ENCODE results near the gene CLEC16A.

The CLEC16A gene

DNA sequence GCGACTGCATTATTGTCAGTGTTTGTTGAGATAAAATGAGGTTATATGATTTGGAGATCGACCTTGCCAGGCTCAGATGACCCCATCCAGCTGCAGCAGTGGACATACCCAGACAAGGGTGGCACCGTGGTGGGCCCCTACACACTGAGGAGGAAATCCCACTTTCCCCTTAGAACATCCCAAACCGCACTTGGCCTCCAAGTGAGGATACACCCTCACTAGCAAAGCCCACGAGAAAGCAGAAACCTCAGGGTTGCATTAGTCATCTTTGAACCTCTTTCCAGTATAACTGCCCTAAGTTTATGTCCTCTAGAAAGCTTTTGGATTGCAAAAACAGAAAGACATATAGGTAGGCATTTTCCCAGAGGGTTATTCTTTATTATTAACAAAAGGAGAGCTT is 101.5 kb downstream of the CLEC16A start:
- DNase-seq = no peak

- no peak for DNase-seq
Measured at GRCh38 chr16:11046382-11046931, 102.1 kb downstream of the CLEC16A start.

GRCh38 chr16:11047057-11047456 is 102.7 kb downstream of the CLEC16A start:
- DNase-seq = no peak

DNA sequence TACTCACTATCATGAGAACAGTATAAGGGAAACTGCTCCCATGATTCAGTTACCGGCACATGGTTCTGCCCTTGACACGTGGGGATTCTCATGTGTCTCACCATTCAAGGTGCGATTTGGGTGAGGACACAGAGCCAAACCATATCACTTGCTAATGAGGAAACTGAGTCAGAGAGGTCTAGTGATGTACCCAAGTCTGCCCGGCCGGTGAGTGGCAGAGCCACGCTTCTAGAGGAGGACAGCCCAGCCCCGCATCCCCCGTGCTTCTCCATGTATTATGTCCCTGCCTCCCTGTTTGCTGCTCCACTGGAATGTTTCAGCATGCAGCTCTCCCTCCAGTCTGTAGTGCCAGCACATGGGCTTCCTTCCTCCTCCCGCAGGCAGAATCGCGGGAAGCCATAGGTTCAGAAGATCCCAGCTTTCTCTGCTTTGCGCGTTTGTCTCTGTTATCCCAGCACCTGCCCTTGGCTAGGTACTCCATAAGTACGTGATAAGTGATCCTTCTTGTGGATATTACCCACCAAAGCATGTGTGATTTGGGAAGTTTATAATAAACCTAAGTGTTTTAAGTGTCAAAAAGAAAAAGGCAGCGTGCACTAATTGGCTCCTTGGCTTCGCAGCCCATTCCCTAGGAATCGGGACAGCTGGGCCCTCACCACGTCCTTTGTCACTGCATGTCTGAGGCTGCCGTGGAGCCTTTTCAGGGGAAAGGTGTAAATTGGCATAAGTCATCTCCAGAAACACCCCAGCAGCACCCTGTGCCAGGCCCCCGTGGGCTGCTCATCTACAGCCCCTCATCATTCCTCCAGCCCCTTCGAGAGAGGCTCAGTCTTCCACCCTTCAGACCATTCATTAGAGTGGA is 103.8 kb downstream of the CLEC16A start:
- no peak for DNase-seq

DNA sequence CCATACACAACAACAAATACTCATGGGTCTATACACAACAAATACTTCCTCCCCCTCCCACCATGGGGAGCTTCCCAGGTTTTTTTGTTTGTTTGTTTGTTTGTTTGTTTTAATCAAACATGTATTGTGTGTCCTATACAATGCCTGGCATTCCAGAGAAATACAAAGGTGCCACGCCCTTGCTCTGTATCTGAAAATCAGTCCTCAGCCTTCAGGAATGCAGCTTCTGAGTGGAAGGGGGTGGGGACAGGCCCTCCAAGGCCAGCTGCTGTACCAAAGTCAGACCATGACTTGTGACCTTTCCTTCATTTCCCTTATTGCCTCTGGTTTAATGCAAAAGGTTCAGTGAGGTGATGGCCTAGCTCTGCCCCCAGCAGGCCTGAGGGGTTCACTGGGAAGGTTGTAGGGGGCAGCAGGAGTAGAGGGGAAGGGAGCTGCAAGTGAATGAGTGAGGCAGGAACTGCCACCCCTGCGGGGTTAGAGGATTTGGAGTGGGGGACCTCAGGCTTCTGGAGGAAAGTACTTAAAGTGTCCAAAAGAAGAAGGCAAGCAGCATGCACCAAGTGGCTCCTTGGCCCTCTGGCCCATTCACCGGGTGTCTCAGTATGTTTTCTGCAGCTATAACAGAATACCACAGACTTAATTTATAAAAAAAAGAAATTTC is 105.2 kb downstream of the CLEC16A start:
- DNase-seq = no peak

GRCh38 chr16:11050536-11050935 is 106.2 kb downstream of the CLEC16A start:
- no peak for DNase-seq

GRCh38 chr16:11050944-11051343 is 106.6 kb downstream of the CLEC16A start:
- DNase-seq = no peak

- DNase-seq = no peak
Measured at GRCh38 chr16:11051430-11051829, 107.1 kb downstream of the CLEC16A start.

GRCh38 chr16:11051879-11052808 is 107.8 kb downstream of the CLEC16A start:
- DNase-seq = no peak

DNA sequence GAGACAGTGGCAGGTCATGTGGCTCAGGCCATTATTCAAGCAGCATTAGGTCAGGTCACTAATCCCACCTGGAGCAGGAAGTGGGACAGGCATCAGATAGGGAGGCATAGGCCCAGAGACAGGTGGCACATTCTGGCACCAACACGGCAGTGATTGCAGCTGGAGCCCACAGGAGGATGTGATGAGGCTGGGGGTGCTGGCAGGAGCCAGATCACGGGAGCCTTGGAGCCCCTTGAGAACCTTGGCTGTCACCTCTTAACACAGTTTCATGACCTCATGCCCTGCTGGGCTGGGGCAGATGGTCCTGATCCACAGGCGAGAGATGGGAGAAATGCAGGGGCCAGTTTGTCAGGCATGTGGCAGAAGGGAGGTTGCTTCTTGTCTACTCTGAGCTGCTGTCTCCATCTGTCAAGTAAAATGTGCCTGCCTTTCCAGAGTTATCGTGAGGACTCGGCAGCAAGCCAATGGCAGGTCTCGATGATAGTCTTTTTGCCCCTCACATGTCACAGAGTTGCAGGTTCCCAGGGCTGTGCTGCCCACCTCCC is 109.6 kb downstream of the CLEC16A start:
- no peak for DNase-seq

DNA sequence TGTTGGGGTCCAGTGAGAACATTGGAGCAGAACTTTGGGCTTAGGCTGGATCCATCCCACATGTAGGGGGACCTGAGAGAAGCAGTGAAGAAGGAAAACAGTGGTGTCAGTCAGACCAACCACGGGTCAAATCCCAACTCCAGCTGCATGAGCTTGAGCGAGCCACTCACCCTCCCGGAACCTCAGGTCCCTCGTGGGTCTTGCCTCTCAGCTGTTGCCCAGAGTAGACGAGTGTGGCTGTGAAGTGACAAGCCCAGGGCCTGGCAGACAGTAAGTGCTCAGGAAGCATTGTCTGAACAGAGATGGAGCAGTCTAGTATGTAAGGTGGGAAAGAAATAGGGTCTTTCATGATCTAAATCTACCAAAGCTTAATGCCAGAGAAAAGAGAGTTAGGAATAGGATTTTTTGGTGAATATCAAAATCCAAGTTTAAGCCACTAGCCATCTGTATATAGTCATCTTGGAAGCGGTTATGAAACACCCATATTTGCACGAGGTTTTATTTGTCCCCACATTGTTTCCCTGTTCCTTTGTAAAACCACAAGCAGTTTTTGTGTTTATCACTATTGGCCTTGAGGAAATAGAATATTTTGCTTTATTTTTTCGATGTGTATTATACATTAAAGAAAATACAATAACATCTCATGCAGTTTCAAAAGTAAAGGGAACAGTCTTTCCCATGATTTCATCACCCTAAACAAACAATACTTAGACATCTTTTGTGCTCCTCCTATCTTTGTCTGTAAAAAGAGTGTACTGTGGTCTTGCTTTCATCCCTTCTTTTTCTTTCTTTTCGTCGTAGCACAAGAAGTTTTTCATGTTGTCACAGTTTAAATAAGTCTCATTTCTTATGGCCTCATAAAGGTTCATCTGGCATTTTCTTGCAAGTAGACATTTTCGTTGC is 112.0 kb downstream of the CLEC16A start:
- no peak for DNase-seq

DNA sequence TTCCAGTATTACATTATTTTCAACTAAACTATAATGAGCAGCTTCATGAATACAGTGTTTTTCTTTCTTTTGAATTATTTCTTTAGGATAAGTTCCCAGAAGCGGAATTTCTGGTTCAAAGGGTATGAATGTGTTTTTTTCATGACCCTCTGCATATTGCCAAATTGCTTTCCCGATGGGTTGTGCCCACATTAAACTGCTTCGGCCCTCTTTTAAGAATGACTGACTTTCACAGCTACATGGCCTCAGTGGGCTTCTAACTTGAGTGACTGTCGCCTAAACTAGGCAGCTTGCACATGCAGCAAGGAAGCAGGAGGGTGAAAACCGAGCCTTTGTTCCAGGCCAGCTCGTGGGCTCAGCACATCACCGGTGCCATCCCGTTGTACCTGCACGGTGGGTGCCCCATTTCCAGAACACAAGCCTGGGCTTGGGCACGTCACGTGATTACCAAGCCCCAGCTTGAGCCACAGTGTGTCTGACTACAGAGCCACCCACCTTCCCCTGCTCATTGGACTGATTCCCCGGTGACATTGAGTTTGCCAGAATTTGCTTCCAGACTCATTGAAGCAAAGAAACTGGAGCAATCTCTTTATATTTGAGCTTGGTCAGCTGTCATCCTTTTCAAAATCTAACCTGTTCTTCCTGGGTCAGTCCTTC is 112.8 kb downstream of the CLEC16A start:
- DNase-seq = no peak

GRCh38 chr16:11057711-11058345 is 113.5 kb downstream of the CLEC16A start:
- no peak for DNase-seq

DNA sequence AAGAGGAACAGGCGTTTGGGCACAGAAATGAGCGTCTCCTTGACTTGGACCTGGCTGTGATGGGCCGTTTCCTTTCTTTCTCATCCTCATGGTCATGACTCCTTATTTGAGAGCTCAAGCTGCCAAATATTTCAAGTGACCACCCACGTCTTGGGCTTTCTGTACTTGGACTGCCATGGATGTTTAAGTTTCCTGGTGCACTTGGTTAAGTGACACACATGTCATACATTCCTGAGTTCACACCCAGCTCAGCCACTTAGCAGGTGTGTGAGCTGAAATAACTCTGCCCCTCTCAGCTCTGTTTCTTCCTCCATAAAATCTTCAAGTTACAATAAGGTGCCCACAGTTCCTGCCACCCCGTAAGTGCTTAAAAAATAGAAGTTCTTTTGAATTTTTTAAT is 114.5 kb downstream of the CLEC16A start:
- DNase-seq = no peak

DNA sequence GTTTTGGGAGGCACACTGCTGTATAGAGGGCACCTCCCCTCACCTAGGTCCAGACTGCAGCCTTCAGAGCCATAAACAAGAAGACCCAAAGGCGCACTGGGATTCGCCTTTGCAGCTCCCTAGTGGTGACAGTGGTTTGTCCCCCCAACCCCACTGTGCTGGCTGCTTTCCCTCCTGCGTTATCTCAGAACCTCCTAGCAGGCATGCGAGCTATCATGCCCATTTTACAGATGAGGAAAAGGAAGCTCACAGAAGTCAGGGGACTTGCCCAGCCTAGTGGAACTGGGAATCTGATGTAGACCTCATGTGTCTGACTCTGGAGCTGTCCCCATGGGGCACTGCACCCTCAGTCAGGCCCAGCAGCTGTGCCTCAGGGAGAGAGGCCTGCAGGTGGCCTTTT is 115.2 kb downstream of the CLEC16A start:
- DNase-seq = no peak

- no peak for DNase-seq
Measured at GRCh38 chr16:11060364-11060763, 116.0 kb downstream of the CLEC16A start.

DNA sequence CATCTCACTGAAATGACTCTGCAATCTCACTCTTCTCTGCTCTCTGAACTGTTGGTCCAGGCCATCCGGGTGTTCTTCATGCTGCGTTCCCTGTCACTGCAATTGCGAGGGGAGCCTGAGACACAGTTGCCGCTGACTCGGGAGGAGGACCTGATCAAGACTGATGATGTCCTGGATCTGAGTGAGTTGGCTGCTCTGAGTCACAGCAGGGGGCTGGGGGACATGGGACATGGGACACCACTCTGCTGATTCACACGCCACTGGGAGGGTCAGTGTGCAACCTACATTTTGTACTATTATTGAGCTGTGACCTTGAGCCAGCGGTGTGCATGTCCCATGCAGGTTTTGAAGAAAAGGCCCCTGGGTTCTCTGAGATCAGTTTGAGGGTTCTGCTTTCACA is 116.5 kb downstream of the CLEC16A start:
- DNase-seq = no peak

DNA sequence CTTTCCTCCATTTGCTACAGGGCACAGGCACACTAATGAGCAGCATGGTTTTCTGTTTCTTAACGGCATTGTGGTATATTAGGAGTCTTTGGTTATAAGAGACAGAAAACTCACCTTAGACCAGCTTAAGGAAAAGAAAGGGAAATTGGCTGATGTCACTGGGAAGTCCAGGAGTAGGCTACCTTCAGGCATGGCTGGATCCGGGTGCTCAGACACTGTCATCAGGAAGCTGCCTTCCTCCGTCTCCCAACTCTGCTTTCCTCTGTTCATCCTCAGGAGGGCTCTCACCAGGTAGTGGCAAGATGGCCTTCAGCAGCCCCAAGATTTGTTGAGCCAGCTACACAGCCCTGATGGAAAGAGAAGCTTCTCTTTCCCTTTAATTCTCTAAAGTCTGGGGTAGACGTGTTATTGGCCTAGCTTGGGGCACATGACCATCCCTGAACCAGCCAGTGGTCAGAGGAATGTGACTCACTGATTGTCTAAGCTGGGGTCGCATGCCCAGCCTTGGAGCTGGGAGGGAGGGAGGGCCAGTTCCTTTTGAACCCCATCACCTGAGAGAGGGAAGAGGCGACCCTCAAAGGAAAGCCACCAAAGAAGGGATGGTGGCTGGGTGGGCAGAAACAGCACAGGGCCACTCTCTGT is 117.4 kb downstream of the CLEC16A start:
- no peak for DNase-seq

DNA sequence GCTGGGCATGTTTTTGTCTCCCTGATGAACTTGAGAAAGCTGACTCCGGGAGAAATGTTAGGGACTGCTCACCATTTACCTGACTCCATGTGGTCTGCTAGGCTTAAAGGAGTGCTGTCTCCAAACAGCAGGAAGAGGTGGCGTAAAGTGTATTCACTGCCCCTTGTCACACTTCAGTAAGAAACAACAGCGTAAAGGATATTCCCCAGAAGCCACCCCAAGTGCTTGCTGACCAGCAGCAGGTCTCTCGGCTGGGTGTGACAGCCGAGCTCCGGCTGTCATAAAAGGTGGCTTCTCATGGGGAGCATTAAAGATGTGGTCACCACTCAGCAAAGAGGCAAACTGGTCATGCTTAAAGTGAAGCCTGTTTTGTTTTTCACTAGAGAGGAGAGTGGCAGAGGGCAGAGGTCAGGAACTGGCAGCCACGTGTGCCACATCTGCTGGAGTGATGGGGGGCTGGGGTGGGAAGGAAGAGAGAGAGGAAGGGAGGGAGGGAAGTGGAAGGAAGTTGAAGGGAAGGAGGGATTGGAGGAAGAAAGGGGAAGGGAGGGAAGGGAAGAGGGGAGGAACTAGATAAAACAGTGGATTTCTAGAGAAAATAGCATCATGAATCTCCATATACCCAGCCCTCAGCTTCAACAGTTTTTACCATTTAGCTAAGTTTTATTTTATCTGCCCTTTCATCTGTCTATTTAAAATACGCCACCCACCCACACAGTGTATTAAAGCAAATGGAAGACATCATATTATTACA is 119.3 kb downstream of the CLEC16A start:
- no peak for DNase-seq

Data from activated gamma-delta T cell (primary cell).